Astrocyte (in vitro differentiated cells and primary cell): ENCODE measurements around the gene PNPO. TPM values are rescaled to one million over a fixed set of nuclear protein-coding genes. Genes with fewer than 3 reads are reported as not detected.

Source experiments
- DNase-seq: peaks from one replicate; pipeline ENCODE4 v3.0.0-alpha.2; 2010; ENCODE audit warnings: low read depth
- FAIRE-seq: peaks from 2 replicates; lab custom pipeline; 2011; peaks lifted over from hg19 to GRCh38; lab: Jason Lieb, UNC
- H2AFZ ChIP-seq: 2 replicates; pipeline ENCODE4 v1.6.0; 2012; ENCODE audit warnings: low read depth, low read length, inconsistent platforms
- H3K27ac ChIP-seq: 2 replicates; pipeline ENCODE4 v1.5.1; 2011; ENCODE audit warnings: low read depth, low read length, inconsistent platforms
- H3K27me3 ChIP-seq: 2 replicates; pipeline ENCODE4 v1.6.0; 2011; ENCODE audit warnings: low read length, inconsistent platforms; ENCODE audit not compliant: insufficient read depth
- H3K36me3 ChIP-seq: 2 replicates; pipeline ENCODE4 v1.5.1; 2011; ENCODE audit warnings: low read length, inconsistent platforms; ENCODE audit not compliant: insufficient read depth
- H3K4me1 ChIP-seq: 2 replicates; pipeline ENCODE4 v1.5.1; 2011; ENCODE audit warnings: low read length, inconsistent platforms; ENCODE audit not compliant: insufficient read depth
- H3K4me2 ChIP-seq: 2 replicates; pipeline ENCODE4 v1.6.0; 2012; ENCODE audit warnings: low read length, inconsistent platforms
- H3K4me3 ChIP-seq: 2 replicates; pipeline ENCODE4 v1.5.1; 2011; ENCODE audit warnings: low read depth, mild to moderate bottlenecking, low read length, inconsistent platforms; ENCODE audit not compliant: insufficient read depth
- H3K79me2 ChIP-seq: 2 replicates; pipeline ENCODE4 v1.6.0; 2012; ENCODE audit warnings: mild to moderate bottlenecking, low read length, inconsistent platforms; ENCODE audit not compliant: insufficient read depth
- H3K9ac ChIP-seq: 2 replicates; pipeline ENCODE4 v1.6.0; 2012; ENCODE audit warnings: mild to moderate bottlenecking, low read length, inconsistent platforms
- H3K9me3 ChIP-seq: 2 replicates; pipeline ENCODE4 v1.5.1; 2012; ENCODE audit warnings: low read depth, mild to moderate bottlenecking, low read length, inconsistent platforms; ENCODE audit not compliant: insufficient read depth
- H4K20me1 ChIP-seq: 2 replicates; pipeline ENCODE4 v1.6.0; 2012; ENCODE audit warnings: low read length, inconsistent platforms; ENCODE audit not compliant: insufficient read depth
- H3K27ac Mint-ChIP-seq: one replicate; pipeline ENCODE4 v1.8.0; 2021; ENCODE audit warnings: mild to moderate bottlenecking, mixed read lengths; ENCODE audit not compliant: unreplicated experiment
- H3K27me3 Mint-ChIP-seq: one replicate; pipeline ENCODE4 v1.8.0; 2021; ENCODE audit warnings: low read depth, mixed read lengths; ENCODE audit not compliant: unreplicated experiment
- H3K36me3 Mint-ChIP-seq: one replicate; pipeline ENCODE4 v1.8.0; 2021; ENCODE audit warnings: low read depth, mixed read lengths; ENCODE audit not compliant: unreplicated experiment
- H3K4me1 Mint-ChIP-seq: one replicate; pipeline ENCODE4 v1.8.0; 2021; ENCODE audit warnings: low read depth, mixed read lengths; ENCODE audit not compliant: unreplicated experiment
- H3K4me3 Mint-ChIP-seq: one replicate; pipeline ENCODE4 v1.8.0; 2021; ENCODE audit warnings: mild to moderate bottlenecking, moderate library complexity, mixed read lengths; ENCODE audit not compliant: unreplicated experiment
- H3K9me3 Mint-ChIP-seq: one replicate; pipeline ENCODE4 v1.8.0; 2021; ENCODE audit warnings: mild to moderate bottlenecking, mixed read lengths; ENCODE audit not compliant: unreplicated experiment
- EZH2 ChIP-seq: IDR thresholded peaks from 2 replicates; pipeline ENCODE4 v1.6.1; 2012; ENCODE audit warnings: mild to moderate bottlenecking, low read length, inconsistent platforms; ENCODE audit not compliant: insufficient read depth
- total RNA-seq: library from RNA; stranded (reverse); gene quantifications from 2 replicates; pipeline ENCODE4 v1.2.1, GENCODE V29; 2021
- TF ChIP-seq, protein P1 (sequence below): IDR thresholded peaks from 2 replicates; pipeline ENCODE4 v1.5.1; 2011; ENCODE audit warnings: low read depth, mild to moderate bottlenecking, inconsistent platforms, low read length, moderate library complexity; ENCODE audit not compliant: insufficient read depth

The PNPO gene
- total RNA-seq, 1 donor from 2014 or later: 12.0 TPM

GRCh38 chr17:47955497-47956461 lies 14.4 kb downstream of the PNPO start:
- Histone ChIP-seq H2AFZ (no peak overlapping the region), H3K27ac (no peak overlapping the region), H3K4me3 (no peak overlapping the region), H3K9ac (no peak overlapping the region), H4K20me1 (no peaks in the 10 kb centered on the region), H3K4me1 (peaks cover 4% of the 10 kb centered on the region), H3K4me2 (no peak overlapping the region), H3K27me3 (peaks cover 5% of the 10 kb centered on the region), H3K36me3 (no peaks in the 10 kb centered on the region), H3K9me3 (no peaks in the 10 kb centered on the region), H3K79me2 (no peaks in the 10 kb centered on the region)
- H3K36me3 Mint-ChIP-seq: peaks cover 4% of the 10 kb centered on the region
- peaks cover 26% of the 10 kb centered on the region for H3K27me3 Mint-ChIP-seq
- no peak overlapping the region for H3K27ac Mint-ChIP-seq
- DNase-seq (no peak), FAIRE-seq (no peak)
- no peak overlapping the region for H3K4me3 Mint-ChIP-seq
- no peak for TF ChIP-seq EZH2
- TF ChIP-seq, protein P1, sequence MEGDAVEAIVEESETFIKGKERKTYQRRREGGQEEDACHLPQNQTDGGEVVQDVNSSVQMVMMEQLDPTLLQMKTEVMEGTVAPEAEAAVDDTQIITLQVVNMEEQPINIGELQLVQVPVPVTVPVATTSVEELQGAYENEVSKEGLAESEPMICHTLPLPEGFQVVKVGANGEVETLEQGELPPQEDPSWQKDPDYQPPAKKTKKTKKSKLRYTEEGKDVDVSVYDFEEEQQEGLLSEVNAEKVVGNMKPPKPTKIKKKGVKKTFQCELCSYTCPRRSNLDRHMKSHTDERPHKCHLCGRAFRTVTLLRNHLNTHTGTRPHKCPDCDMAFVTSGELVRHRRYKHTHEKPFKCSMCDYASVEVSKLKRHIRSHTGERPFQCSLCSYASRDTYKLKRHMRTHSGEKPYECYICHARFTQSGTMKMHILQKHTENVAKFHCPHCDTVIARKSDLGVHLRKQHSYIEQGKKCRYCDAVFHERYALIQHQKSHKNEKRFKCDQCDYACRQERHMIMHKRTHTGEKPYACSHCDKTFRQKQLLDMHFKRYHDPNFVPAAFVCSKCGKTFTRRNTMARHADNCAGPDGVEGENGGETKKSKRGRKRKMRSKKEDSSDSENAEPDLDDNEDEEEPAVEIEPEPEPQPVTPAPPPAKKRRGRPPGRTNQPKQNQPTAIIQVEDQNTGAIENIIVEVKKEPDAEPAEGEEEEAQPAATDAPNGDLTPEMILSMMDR: no peak
- H3K4me1 Mint-ChIP-seq: no peaks in the 10 kb centered on the region
- no peaks in the 10 kb centered on the region for H3K9me3 Mint-ChIP-seq

DNA sequence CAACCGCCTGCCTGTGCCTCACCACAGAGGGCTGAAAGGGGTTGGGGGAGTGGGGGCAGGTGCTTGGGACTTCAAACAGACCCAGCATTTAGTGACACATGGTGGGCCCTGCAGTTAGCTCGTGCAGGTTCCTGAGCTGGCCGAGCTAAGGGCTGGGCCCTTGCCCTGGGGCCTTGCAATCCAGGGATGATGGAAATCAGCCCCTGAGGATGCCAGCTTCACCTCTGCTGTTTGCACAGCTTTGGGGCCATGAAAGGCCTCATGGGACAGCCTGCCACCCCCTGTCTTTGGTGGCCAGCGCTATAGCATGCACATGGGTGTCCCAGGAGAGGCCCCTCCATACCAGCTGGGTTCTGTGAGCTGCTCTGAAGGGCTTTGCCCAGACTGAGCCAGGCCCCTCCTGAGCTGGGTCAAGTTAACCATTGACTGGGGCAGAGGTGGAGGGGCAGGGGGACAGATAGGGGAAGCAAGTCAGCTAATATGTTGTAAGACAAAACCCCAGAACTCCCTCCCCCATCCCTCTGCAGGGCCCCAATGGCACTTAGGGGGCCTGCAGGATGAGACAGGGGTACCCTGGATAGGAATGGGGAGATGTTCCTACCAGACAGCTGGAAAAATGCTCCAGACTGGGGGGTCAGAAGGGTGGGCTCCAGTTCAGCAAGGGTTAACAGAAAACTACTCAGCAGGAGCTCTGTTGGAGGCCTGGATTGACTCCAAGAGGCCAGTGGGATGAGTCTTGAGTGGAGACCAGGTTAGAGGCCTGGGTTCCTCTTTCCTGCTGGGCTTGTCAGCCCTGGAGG lies 15.6 kb downstream of the PNPO start:
- DNase-seq (no peak), FAIRE-seq (no peak)
- H3K27me3 ChIP-seq: peaks cover 5% of the 10 kb centered on the region
- H3K4me3 Mint-ChIP-seq: no peak overlapping the region
- peaks cover 33% of the 10 kb centered on the region for H3K27me3 Mint-ChIP-seq
- no peak overlapping the region for H2AFZ ChIP-seq
- no peak overlapping the region for H3K4me3 ChIP-seq
- H3K27ac ChIP-seq: no peak overlapping the region
- peaks cover 4% of the 10 kb centered on the region for H3K4me1 ChIP-seq
- H3K27ac Mint-ChIP-seq: no peak overlapping the region
- no peaks in the 10 kb centered on the region for H3K4me1 Mint-ChIP-seq
- H3K79me2 ChIP-seq: no peaks in the 10 kb centered on the region
- TF ChIP-seq, protein P1: no peak
- TF ChIP-seq EZH2: no peak
- peaks cover 6% of the 10 kb centered on the region for H3K36me3 Mint-ChIP-seq
- no peaks in the 10 kb centered on the region for H3K9me3 ChIP-seq
- peaks cover 2% of the 10 kb centered on the region for H3K9me3 Mint-ChIP-seq
- no peaks in the 10 kb centered on the region for H4K20me1 ChIP-seq
- H3K4me2 ChIP-seq: no peak overlapping the region
- H3K36me3 ChIP-seq: no peaks in the 10 kb centered on the region
- H3K9ac ChIP-seq: no peak overlapping the region
